Measurements from ENCODE around the gene C15orf39.

The C15orf39 gene

DNA sequence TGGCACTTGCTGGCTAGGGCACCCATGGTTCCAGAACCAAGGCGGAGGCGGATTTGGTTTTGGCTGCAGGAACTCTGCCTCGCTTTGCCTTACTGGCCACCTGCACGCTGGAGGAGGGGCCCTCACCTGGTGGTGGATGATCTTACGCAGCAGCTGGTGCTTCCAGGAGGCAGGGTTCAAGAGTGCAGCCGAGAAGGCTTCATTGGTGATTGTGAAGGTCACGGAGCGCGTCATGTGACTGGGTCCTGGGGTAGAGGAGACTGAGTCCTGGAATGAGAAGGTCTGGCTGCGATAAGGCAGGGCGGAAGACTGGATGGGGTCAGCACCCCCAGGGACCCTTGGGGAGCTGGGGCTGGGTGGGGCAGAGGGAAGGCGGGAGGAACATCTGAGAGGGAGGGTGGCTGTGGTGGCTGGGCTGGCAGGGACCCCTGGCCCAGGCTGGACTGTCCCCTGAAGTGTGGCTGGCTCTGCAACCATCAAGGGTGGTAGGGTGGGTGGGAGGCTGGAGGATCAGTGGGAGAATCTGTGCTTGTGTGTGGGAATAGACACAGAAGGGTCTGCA, 30.7 kb downstream of the C15orf39 start (continued):
- no peak for TF ChIP-seq ZNF169 (tag by site-specific recombination; IDR thresholded peaks at IDR 0.05)
- TF ChIP-seq MZF1 (tag by site-specific recombination; IDR thresholded peaks at IDR 0.05; ENCODE audit: borderline replicate concordance), result no peak
- no peak for TF ChIP-seq ZNF571 (tag by site-specific recombination; IDR thresholded peaks at IDR 0.05)
- TF ChIP-seq ZNF16 (tag by site-specific recombination; IDR thresholded peaks at IDR 0.05; ENCODE audit: low read depth), result no peak
- TF ChIP-seq ZNF274 (IDR thresholded peaks at IDR 0.05; ENCODE audit: low read length), result no peak
- TF ChIP-seq ZNF274 (tag by site-specific recombination; IDR thresholded peaks at IDR 0.05; ENCODE audit: borderline replicate concordance), result no peak
- TF ChIP-seq ZNF610 (tag by site-specific recombination; IDR thresholded peaks at IDR 0.05; ENCODE audit: borderline replicate concordance), result no peak
- no peak for TF ChIP-seq ZNF561 (tag by site-specific recombination; IDR thresholded peaks at IDR 0.05; ENCODE audit: borderline replicate concordance)
- TF ChIP-seq ZSCAN23 (tag by site-specific recombination; IDR thresholded peaks at IDR 0.05), result no peak
- no peak for TF ChIP-seq ZNF530 (tag by site-specific recombination; IDR thresholded peaks at IDR 0.05; ENCODE audit: low read depth)
- TF ChIP-seq HOXA7 (CRISPR knock-in tag; IDR thresholded peaks at IDR 0.05; ENCODE audit: borderline replicate concordance), result no peak
- TF ChIP-seq ZNF140 (tag by site-specific recombination; IDR thresholded peaks at IDR 0.05), result no peak
- TF ChIP-seq, protein P1, sequence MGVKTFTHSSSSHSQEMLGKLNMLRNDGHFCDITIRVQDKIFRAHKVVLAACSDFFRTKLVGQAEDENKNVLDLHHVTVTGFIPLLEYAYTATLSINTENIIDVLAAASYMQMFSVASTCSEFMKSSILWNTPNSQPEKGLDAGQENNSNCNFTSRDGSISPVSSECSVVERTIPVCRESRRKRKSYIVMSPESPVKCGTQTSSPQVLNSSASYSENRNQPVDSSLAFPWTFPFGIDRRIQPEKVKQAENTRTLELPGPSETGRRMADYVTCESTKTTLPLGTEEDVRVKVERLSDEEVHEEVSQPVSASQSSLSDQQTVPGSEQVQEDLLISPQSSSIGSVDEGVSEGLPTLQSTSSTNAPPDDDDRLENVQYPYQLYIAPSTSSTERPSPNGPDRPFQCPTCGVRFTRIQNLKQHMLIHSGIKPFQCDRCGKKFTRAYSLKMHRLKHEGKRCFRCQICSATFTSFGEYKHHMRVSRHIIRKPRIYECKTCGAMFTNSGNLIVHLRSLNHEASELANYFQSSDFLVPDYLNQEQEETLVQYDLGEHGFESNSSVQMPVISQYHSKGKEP (tag by site-specific recombination; IDR thresholded peaks at IDR 0.05), result no peak
- no peak for TF ChIP-seq ZNF146 (tag by site-specific recombination; IDR thresholded peaks at IDR 0.05)
- TF ChIP-seq, protein P2, sequence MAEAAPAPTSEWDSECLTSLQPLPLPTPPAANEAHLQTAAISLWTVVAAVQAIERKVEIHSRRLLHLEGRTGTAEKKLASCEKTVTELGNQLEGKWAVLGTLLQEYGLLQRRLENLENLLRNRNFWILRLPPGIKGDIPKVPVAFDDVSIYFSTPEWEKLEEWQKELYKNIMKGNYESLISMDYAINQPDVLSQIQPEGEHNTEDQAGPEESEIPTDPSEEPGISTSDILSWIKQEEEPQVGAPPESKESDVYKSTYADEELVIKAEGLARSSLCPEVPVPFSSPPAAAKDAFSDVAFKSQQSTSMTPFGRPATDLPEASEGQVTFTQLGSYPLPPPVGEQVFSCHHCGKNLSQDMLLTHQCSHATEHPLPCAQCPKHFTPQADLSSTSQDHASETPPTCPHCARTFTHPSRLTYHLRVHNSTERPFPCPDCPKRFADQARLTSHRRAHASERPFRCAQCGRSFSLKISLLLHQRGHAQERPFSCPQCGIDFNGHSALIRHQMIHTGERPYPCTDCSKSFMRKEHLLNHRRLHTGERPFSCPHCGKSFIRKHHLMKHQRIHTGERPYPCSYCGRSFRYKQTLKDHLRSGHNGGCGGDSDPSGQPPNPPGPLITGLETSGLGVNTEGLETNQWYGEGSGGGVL (tag by site-specific recombination; IDR thresholded peaks at IDR 0.05), result no peak

DNA sequence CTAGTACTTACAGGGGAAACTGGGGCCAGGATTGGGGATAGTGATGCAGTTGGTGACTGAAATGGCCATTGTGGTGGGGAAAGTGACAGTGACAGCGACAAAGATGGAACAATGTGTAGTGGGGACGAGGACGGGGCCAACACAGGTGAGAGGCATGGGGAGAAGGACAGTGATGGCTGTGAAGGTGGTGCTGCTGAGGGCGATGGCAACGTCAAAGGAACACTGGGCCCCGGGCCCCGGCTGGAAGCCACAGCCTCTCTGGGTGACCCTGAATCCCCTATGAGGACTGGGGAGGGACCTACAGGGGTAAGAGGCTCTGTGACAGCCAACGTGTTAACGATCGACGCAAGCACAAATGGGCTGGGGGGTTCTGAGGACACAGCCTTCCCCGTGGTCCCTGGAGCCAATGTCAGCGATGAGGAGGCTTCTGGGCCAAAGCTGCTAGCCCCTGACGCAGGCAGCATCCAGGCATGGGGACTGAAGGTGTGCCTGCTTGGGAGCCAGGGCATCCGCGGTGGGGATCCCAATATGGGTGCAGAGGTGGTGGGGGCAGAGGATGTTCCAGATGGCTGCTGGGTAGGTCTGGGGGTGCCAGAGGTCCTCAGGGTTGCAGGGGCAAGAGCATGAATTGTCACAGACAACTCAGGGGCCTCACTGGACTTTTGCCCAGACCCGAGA, 31.3 kb downstream of the C15orf39 start:
- CTCF ChIA-PET, result interaction anchor here (0.7 kb wide), 1 partner anchor 14 kb away, joined by 3 read pairs; no protein-coding TSS in a partner anchor
- Histone ChIP-seq H3K36me3 (ENCODE audit: control insufficient read depth in 2 of 2, insufficient read depth in 1 of 2, low read length in 2 of 2) (no peaks in the 10 kb centered on the region), H3K27ac (ENCODE audit: extremely low read depth, low read depth, low read length) (no peak overlapping the region), H3K9me3 (ENCODE audit: control insufficient read depth, insufficient read depth, low read depth, low read length) (no peaks in the 10 kb centered on the region), H3K4me1 (ENCODE audit: control insufficient read depth, insufficient read depth, low read length) (no peaks in the 10 kb centered on the region), H3K4me3 (ENCODE audit: low read depth, low read length) (no peak overlapping the region)
- peak; percentile 47; the same call in 1 of the 2 replicates for TF ChIP-seq ZNF600 (tag by site-specific recombination; IDR thresholded peaks at IDR 0.05)
- TF ChIP-seq, protein P3, sequence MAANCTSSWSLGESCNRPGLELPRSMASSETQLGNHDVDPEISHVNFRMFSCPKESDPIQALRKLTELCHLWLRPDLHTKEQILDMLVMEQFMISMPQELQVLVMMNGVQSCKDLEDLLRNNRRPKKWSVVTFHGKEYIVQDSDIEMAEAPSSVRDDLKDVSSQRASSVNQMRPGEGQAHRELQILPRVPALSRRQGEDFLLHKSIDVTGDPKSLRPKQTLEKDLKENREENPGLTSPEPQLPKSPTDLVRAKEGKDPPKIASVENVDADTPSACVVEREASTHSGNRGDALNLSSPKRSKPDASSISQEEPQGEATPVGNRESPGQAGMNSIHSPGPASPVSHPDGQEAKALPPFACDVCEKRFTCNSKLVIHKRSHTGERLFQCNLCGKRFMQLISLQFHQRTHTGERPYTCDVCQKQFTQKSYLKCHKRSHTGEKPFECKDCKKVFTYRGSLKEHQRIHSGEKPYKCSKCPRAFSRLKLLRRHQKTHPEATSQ (tag by site-specific recombination; IDR thresholded peaks at IDR 0.05), result no peak
- TF ChIP-seq, protein P4, sequence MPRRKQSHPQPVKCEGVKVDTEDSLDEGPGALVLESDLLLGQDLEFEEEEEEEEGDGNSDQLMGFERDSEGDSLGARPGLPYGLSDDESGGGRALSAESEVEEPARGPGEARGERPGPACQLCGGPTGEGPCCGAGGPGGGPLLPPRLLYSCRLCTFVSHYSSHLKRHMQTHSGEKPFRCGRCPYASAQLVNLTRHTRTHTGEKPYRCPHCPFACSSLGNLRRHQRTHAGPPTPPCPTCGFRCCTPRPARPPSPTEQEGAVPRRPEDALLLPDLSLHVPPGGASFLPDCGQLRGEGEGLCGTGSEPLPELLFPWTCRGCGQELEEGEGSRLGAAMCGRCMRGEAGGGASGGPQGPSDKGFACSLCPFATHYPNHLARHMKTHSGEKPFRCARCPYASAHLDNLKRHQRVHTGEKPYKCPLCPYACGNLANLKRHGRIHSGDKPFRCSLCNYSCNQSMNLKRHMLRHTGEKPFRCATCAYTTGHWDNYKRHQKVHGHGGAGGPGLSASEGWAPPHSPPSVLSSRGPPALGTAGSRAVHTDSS (tag by site-specific recombination; IDR thresholded peaks at IDR 0.05), result no peak
- TF ChIP-seq ZNF350 (tag by site-specific recombination; IDR thresholded peaks at IDR 0.05), result no peak
- POLR2A ChIA-PET, result no interaction called here

Measured in HEK293 (cell line).